ENCODE measurements around the gene UGT1A6. TPM values are rescaled to one million over a fixed set of nuclear protein-coding genes. Genes with fewer than 3 reads are reported as not detected.
A peak's percentile ranks its signal among the peaks of the same experiment; 100 is the strongest.

UGT1A6 gene
- total and polyA plus RNA-seq, 8 donors: 0.05 to 0.69 TPM; not detected in 6

DNA sequence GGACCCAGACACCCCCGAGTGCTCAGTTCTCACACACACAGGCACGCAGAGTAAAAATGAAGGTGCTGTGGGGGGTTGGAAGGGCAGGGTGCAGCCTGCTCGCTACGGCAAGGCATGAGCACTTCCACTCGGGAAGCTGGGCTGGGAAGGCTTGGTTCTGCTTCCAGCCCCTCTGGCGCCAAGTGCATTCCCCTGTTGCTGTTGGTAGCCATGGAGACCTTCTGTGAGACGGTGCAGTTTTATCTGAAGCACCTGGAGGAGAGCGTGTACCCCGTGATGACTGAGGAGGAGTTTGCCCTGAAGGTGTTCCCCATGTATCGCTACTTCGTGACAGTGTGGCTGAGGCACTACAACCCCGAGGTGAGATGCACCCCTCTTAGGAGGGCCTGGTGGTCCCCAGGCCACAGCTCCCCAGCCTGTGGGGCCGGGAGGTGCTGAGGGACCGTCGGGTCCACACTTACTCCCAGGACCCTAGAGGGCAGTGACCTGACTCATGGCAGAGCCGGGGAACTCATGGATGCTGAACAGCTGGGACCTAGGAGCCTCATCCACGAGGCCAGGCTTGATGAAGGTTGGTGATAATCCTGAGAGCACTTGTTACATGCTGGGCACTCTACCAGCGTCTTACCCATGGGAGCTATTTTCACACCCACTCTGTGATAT is 100.9 kb downstream of the UGT1A6 start:
- peak in 1 of 6 donors; percentile 24 for DNase-seq
- Histone ChIP-seq H3K36me3 (no peaks in the 10 kb centered on the region), H3K9me3 (no peaks in the 10 kb centered on the region), H3K27ac (no peak overlapping the region), H3K4me1 (no peaks in the 10 kb centered on the region), H3K4me3 (no peak overlapping the region), H3K27me3 (no peaks in the 10 kb centered on the region)
- FAIRE-seq: no peak
- TF ChIP-seq, protein P1, sequence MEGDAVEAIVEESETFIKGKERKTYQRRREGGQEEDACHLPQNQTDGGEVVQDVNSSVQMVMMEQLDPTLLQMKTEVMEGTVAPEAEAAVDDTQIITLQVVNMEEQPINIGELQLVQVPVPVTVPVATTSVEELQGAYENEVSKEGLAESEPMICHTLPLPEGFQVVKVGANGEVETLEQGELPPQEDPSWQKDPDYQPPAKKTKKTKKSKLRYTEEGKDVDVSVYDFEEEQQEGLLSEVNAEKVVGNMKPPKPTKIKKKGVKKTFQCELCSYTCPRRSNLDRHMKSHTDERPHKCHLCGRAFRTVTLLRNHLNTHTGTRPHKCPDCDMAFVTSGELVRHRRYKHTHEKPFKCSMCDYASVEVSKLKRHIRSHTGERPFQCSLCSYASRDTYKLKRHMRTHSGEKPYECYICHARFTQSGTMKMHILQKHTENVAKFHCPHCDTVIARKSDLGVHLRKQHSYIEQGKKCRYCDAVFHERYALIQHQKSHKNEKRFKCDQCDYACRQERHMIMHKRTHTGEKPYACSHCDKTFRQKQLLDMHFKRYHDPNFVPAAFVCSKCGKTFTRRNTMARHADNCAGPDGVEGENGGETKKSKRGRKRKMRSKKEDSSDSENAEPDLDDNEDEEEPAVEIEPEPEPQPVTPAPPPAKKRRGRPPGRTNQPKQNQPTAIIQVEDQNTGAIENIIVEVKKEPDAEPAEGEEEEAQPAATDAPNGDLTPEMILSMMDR (IDR thresholded peaks at IDR 0.05): no peak
- intact Hi-C loops (cut with DNase I): no loop called here
- ATAC-seq: no peak
- 72 to 79% methylated on average over 18 of the region's 18 CpGs for WGBS, 2 donors

DNA sequence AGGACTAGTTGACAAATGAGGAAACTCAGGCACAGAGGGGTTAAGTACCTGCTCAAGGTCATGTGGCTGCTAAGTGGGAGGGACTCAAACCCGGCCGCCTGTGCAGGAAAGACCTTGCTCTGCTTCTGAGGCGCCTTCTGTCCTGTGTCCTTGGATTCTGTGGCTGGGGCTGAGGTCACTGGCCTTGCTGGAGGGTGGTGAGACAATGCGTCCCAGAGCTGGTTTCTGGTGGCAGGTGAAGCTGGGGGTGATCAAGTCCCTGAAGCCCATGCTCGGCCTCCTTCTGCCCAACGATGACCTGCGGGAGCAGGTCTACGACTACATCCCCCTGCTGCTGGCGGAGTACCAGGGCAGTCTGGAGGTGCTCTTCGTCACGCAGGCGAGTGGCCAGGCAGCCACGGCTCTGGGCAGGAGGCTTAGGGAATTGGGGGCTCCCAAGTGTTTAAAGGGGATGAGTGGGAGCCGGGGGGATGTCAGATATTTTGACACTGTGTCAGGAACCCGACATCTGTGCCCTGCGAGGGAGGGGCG is 101.5 kb downstream of the UGT1A6 start:
- Histone ChIP-seq H3K27me3 (no peaks in the 10 kb centered on the region), H3K9me3 (no peaks in the 10 kb centered on the region), H3K27ac (no peak overlapping the region), H3K4me3 (no peak overlapping the region), H3K4me1 (no peaks in the 10 kb centered on the region), H3K36me3 (no peaks in the 10 kb centered on the region)
- intact Hi-C loops (cut with DNase I): no loop called here
- TF ChIP-seq, protein P1 (IDR thresholded peaks at IDR 0.05): no peak
- no peak for ATAC-seq
- FAIRE-seq: no peak
- peak in 1 of 6 donors; percentile 21 for DNase-seq
- 59 to 66% methylated on average over 17 of the region's 17 CpGs for WGBS, 2 donors

DNA sequence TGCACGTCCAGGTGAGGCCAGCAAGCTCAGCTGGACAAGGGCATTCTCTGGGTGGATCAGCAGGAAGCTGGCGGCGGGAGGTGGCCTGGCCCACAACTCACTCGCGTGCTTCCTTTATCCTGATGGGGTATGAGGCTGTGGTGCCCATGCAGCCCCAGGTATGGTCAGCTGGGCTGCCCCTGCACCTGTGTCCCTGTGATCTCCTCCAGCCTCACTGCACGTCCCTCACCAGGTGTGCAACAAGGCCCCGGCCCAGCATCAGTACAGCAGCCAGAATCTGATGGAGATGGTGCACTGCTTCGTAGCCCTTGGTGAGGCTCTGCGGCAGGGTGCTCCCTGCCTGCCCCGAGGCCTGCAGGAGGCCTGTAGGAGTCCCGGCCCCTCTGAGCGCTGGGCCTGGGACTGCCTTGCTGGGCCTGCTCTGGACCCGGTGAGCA is 103.1 kb downstream of the UGT1A6 start:
- Histone ChIP-seq H3K36me3 (no peaks in the 10 kb centered on the region), H3K27me3 (no peaks in the 10 kb centered on the region), H3K9me3 (no peaks in the 10 kb centered on the region), H3K4me1 (no peaks in the 10 kb centered on the region), H3K27ac (no peak overlapping the region), H3K4me3 (no peak overlapping the region)
- TF ChIP-seq, protein P1 (IDR thresholded peaks at IDR 0.05): no peak
- WGBS, 2 donors: 89 to 90% methylated on average over 13 of the region's 13 CpGs
- intact Hi-C loops (cut with DNase I): no loop called here
- peak in 1 of 6 donors; percentile 37 for DNase-seq
- no peak for ATAC-seq
- FAIRE-seq: no peak

DNA sequence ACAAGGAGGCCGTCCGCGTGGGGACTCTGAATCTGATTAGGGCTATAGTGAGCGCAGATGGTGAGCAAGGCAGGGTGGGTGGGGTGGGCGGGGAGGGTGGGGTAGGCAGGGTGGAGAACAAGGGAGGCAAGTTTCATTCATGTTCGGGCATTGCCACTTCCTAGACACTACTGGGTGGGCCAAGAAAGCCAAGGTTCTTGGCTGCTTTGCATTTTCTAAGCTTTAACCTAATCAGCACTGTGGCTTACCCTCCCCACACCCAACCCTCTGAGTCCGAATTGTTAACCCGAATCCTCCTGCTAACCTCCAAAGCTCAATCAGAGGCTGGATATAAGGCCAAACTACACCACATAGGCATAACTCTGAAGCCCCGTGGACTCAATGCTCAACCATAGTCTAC is 103.6 kb downstream of the UGT1A6 start:
- H3K9me3 ChIP-seq: no peaks in the 10 kb centered on the region
- no peak overlapping the region for H3K4me3 ChIP-seq
- 84 to 95% methylated on average over 9 of the region's 9 CpGs for WGBS, 2 donors
- no peak for DNase-seq
- H3K27ac ChIP-seq: no peak overlapping the region
- TF ChIP-seq, protein P1 (IDR thresholded peaks at IDR 0.05): no peak
- H3K4me1 ChIP-seq: no peaks in the 10 kb centered on the region
- intact Hi-C loops (cut with DNase I): no loop called here
- no peak for FAIRE-seq
- no peaks in the 10 kb centered on the region for H3K36me3 ChIP-seq
- no peak for ATAC-seq
- no peaks in the 10 kb centered on the region for H3K27me3 ChIP-seq
